Measurements from ENCODE around the gene MYRFL.

MYRFL gene

GRCh38 chr12:69896653-69897381 is 71.8 kb downstream of the MYRFL start:
- FAIRE-seq: no peak
- TF ChIP-seq POLR2A (IDR thresholded peaks at IDR 0.05; ENCODE audit: low read depth, low read length): no peak
- no peak for DNase-seq (ENCODE audit: insufficient read length, low spot score)

DNA sequence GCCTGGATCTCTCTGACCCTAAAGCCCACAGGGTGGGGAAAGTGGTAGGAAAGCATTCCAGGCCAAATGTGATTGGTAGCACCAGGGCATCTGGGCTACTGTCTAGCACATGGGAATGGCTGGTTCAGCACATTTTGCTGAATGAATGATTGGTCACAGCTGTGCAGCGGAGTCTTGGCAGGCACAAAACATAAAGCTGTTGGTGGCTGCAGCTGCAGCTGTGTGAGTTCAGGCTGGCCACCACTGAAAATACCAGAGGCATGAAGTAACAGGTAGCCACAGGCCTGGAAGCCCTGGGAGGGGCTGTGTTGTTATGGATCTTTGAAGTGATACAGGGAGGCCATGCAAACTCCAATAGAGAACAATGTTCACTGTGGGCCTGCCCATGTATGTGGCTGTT is 72.7 kb downstream of the MYRFL start:
- DNase-seq (ENCODE audit: insufficient read length, low spot score) (peak; percentile 24), FAIRE-seq (peak; percentile 78)
- TF ChIP-seq POLR2A (IDR thresholded peaks at IDR 0.05; ENCODE audit: low read depth, low read length): no peak

DNA sequence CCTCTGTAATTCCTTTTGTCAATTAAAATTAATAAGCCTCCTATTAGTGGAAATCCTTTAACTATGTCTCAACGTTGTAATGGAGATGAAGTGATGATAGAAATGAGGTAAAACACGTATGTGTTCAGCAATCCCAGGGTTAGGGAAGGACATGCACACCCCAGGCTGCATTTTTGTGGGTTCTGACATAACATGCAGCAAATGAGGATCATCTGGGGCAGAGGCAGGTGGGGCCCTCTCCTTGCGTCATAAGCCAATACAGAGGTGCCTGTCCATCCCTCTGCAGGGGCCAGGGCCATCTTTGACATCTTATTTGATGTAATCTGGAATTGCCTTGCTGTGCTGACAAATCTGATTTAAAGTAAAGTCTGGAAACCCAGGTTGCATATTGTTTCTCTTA is 73.2 kb downstream of the MYRFL start:
- DNase-seq (ENCODE audit: insufficient read length, low spot score): no peak
- TF ChIP-seq POLR2A (IDR thresholded peaks at IDR 0.05; ENCODE audit: low read depth, low read length): no peak
- FAIRE-seq: no peak

GRCh38 chr12:69900720-69901131 is 75.7 kb downstream of the MYRFL start:
- DNase-seq (ENCODE audit: insufficient read length, low spot score): no peak
- FAIRE-seq: peak; percentile 84
- no peak for TF ChIP-seq POLR2A (IDR thresholded peaks at IDR 0.05; ENCODE audit: low read depth, low read length)

DNA sequence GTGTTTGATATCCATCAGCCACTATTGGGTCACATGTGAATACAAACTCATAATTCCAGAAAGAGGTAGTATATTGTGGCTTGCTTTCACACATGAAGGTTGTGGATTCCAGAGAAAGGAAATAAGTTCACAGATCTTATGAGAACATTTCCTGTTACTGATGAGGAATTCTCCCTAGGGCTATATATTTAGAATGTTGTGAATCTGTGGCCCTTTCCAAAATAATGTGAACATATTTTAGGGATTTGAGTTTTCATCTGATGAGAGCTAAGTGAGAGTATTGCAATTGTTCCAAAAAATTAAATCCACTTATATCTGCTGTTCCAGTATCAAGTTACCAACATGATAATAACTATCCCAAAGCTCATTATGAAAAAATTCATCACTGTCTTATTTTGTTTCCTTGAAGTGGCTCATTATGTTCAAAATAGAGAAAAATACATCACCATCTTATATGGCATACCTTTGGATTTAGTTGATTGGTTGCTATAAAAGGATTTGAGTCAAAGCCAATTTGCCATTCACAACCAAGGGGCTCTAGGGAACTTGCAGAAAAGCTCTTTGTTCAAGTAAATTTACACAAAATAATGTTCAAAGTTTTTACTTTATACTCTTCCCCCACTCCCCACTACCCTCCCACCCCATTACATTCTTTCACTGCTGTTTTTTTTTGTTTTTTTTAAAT is 76.3 kb downstream of the MYRFL start:
- DNase-seq (ENCODE audit: insufficient read length, low spot score) (no peak), FAIRE-seq (no peak)
- no peak for TF ChIP-seq POLR2A (IDR thresholded peaks at IDR 0.05; ENCODE audit: low read depth, low read length)

GRCh38 chr12:69903548-69903947 is 78.5 kb downstream of the MYRFL start:
- DNase-seq (ENCODE audit: insufficient read length, low spot score): no peak
- no peak for FAIRE-seq
- TF ChIP-seq POLR2A (IDR thresholded peaks at IDR 0.05; ENCODE audit: low read depth, low read length): no peak

- FAIRE-seq: no peak
- DNase-seq (ENCODE audit: insufficient read length, low spot score): no peak
- TF ChIP-seq POLR2A (IDR thresholded peaks at IDR 0.05; ENCODE audit: low read depth, low read length): no peak
Observed at GRCh38 chr12:69904777-69905176, 79.8 kb downstream of the MYRFL start.

- DNase-seq (ENCODE audit: insufficient read length, low spot score) (no peak), FAIRE-seq (no peak)
- no peak for TF ChIP-seq POLR2A (IDR thresholded peaks at IDR 0.05; ENCODE audit: low read depth, low read length)
Observed at GRCh38 chr12:69905801-69906200, 80.8 kb downstream of the MYRFL start.

GRCh38 chr12:69906411-69907216 is 81.6 kb downstream of the MYRFL start:
- no peak for TF ChIP-seq POLR2A (IDR thresholded peaks at IDR 0.05; ENCODE audit: low read depth, low read length)
- DNase-seq (ENCODE audit: insufficient read length, low spot score) (no peak), FAIRE-seq (no peak)

- no peak for FAIRE-seq
- no peak for DNase-seq (ENCODE audit: insufficient read length, low spot score)
- TF ChIP-seq POLR2A (IDR thresholded peaks at IDR 0.05; ENCODE audit: low read depth, low read length): no peak
Observed at GRCh38 chr12:69908203-69908602, 83.2 kb downstream of the MYRFL start.

DNA sequence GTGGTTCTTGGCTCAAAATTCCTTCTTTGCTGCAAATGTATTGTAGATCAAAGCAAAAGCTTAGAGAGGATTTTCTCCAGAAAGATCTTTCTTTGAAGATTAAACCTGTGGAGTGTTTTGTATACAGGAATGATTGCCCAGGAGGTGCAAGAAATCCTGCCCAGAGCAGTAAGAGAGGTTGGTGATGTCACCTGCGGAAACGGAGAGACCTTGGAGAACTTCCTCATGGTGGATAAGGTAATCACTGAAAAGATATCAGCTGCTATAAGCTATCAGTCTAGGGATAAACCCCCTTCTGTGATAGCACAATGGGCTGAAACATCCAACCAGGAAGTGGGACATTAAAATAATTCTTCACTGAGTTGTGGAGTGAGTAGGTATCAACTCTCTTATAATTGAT is 85.7 kb downstream of the MYRFL start:
- FAIRE-seq (no peak), DNase-seq (ENCODE audit: insufficient read length, low spot score) (no peak)
- no peak for TF ChIP-seq POLR2A (IDR thresholded peaks at IDR 0.05; ENCODE audit: low read depth, low read length)

DNA sequence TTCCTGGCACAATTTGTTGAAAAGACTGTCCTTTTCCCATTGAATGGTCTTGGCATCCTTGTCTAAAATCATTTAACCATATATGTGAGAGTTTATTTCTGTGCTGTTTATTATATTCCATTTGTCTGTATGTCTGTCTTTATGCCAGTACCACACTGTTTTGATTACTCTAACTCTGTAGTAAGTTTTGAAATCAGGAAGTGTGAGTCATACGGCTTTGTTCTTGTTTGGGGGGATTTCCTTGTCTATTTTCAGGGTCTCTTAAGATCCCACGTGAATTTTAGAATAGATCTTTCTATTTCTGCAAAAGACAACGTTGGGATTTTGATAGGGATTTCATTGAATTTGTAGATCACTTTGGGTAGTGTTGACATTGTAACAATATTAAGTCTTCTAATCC is 88.5 kb downstream of the MYRFL start:
- no peak for TF ChIP-seq POLR2A (IDR thresholded peaks at IDR 0.05; ENCODE audit: low read depth, low read length)
- FAIRE-seq: no peak
- no peak for DNase-seq (ENCODE audit: insufficient read length, low spot score)

DNA sequence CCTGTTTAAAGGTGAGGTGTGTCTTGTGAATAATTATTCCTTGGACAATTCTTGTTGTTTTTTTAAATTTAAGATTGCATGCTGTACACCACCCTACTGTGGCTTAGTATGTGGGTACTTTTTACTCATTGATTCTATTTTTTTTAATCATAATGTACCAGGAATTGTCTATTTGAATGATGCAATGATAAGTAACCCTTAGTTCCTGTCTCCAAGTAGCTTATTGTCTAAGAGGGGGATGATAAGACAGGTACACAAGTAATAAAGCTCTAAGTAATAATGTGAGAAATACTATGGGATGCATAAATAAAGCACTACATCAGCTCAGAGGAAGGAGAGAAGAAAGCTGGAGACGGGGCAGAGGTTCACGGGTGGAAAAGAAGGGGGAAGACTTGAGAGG is 90.9 kb downstream of the MYRFL start:
- DNase-seq (ENCODE audit: insufficient read length, low spot score) (no peak), FAIRE-seq (no peak)
- TF ChIP-seq POLR2A (IDR thresholded peaks at IDR 0.05; ENCODE audit: low read depth, low read length): no peak

GRCh38 chr12:69916544-69917235 is 91.7 kb downstream of the MYRFL start:
- DNase-seq (ENCODE audit: insufficient read length, low spot score) (no peak), FAIRE-seq (no peak)
- TF ChIP-seq POLR2A (IDR thresholded peaks at IDR 0.05; ENCODE audit: low read depth, low read length): no peak
